MM.1S (cell line): ENCODE measurements around the gene PCDH1.

Source experiments
- EZH2 ChIP-seq: fragments of 300-600 bp; sonication (generic); optimal IDR thresholded peaks from 2 replicates; pipeline ENCODE3; 2017; ENCODE audit warnings: low read depth, mild to moderate bottlenecking, antibody characterized with exemption, low read length, mixed read lengths
- TF ChIP-seq, protein P1 (sequence below): fragments of 300-600 bp; sonication (generic); IDR thresholded peaks from 2 replicates; pipeline ENCODE4 v1.5.1; 2016; ENCODE audit warnings: antibody characterized with exemption, low read length, mixed read lengths

DNA sequence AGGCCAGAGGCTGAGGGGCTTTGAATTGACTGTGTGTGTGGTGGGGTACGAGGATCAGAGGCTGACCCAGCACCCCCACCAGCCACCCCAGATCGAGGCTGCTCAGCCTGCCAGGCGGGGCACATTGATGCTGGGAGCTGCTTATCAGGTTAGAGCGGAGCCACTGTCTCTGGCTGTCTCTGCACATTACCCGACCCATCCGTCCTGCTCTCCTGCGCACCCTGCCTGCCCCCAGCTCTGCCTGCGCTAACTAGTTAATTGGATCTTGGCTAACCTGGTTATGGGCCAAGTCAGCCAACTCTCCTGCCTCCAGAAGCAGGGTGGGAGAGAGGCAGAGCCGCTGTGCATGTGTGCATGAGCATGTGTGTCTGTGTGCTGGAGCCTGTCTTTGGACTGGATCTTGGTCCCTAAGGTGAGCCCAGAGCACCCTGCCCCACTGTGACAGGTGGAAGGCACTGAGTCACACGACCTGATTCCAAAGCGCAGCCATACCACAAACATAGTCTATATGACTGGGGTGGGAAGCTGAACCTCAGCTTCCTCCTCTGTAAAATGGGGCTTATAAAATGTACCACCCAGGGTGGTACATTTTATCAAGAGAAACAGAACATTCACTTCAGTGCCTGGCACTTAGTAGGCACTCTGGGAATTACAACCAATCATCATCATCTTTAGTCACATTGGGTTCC is 39.7 kb downstream of the PCDH1 start:
- TF ChIP-seq, protein P1, sequence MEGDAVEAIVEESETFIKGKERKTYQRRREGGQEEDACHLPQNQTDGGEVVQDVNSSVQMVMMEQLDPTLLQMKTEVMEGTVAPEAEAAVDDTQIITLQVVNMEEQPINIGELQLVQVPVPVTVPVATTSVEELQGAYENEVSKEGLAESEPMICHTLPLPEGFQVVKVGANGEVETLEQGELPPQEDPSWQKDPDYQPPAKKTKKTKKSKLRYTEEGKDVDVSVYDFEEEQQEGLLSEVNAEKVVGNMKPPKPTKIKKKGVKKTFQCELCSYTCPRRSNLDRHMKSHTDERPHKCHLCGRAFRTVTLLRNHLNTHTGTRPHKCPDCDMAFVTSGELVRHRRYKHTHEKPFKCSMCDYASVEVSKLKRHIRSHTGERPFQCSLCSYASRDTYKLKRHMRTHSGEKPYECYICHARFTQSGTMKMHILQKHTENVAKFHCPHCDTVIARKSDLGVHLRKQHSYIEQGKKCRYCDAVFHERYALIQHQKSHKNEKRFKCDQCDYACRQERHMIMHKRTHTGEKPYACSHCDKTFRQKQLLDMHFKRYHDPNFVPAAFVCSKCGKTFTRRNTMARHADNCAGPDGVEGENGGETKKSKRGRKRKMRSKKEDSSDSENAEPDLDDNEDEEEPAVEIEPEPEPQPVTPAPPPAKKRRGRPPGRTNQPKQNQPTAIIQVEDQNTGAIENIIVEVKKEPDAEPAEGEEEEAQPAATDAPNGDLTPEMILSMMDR = no peak
- no peak for TF ChIP-seq EZH2
